Renal pelvis (tissue), 3 donors: ENCODE measurements around the gene IFIT2. TPM values are rescaled to one million over a fixed set of nuclear protein-coding genes. Genes with fewer than 3 reads are reported as not detected.

Experiments used
- polyA plus RNA-seq, 3 donors: library from polyadenylated mRNA; unstranded; fragments of 120-200 nt; gene quantifications; one replicate each; pipeline ENCODE4 v1.2.1, GENCODE V29; 2013; ENCODE audit not compliant: insufficient read length in 3 of 3

The IFIT2 gene
- polyA plus RNA-seq, 3 donors: 7.1 to 9.6 (median 8.1) TPM

Other genes starting within 250 kb of the IFIT2 start
- gene CH25H, start 94.7 kb upstream of the IFIT2 start, polyA plus RNA-seq: under 1 TPM in 2 of 3 donors, not detected in 1; 0.13 to 0.21 TPM
- gene LIPA, start 50.3 kb upstream of the IFIT2 start, polyA plus RNA-seq: 10 to 100 TPM; 45.4 to 48.2 (median 47.4) TPM
- 10 to 100 TPM; 10.5 to 14.8 (median 11.0) TPM for gene IFIT3, start 26.0 kb downstream of the IFIT2 start, polyA plus RNA-seq
- gene IFIT1B, start 76.0 kb downstream of the IFIT2 start, polyA plus RNA-seq: under 1 TPM in 2 of 3 donors, not detected in 1; 0.04 to 0.09 TPM
- 10 to 100 TPM; 13.1 to 18.1 (median 18.0) TPM for gene IFIT1, start 90.6 kb downstream of the IFIT2 start, polyA plus RNA-seq
- 10 to 100 TPM; 14.4 to 17.4 (median 15.6) TPM for gene IFIT5, start 112.5 kb downstream of the IFIT2 start, polyA plus RNA-seq
- gene SLC16A12, start 233.5 kb downstream of the IFIT2 start, polyA plus RNA-seq: 10 to 100 TPM; 18.7 to 32.1 (median 29.7) TPM